AG04449 (cell line): ENCODE measurements around the gene RASL12.
A peak's percentile ranks its signal among the peaks of the same experiment; 100 is the strongest.

Source experiments
- CTCF ChIA-PET: fragments of 350-600 bp; formaldehyde crosslinking; extraction: SDS; loops from one replicate; lab custom pipeline; 2021; ENCODE audit warnings: antibody characterized with exemption; lab: Yijun Ruan, JAX
- POLR2A ChIA-PET: fragments of 400-600, 350-600 bp; formaldehyde crosslinking; extraction: SDS; loops from one replicate; lab custom pipeline; 2020; ENCODE audit warnings: antibody characterized with exemption, inconsistent platforms; lab: Yijun Ruan, JAX
- DNase-seq: peaks from one replicate; pipeline ENCODE4 v3.0.0-alpha.2; 2010; ENCODE audit warnings: low read depth, low spot score
- H3K4me3 ChIP-seq: 2 replicates; pipeline ENCODE4 v1.5.1; 2011; ENCODE audit warnings: low read depth, mild to moderate bottlenecking, control low read depth, low read length
- CTCF ChIP-seq: IDR thresholded peaks from one replicate; pipeline ENCODE4 v1.5.1; 2011; ENCODE audit warnings: mild to moderate bottlenecking, moderate library complexity, low read length, control low read depth, inconsistent platforms; ENCODE audit not compliant: insufficient read depth; ENCODE audit errors: missing control alignments

The RASL12 gene

GRCh38 chr15:65056868-65057548 is 10.8 kb downstream of the RASL12 start:
- CTCF ChIA-PET, result interaction anchor here (0.9 to 8.0 kb wide), 7 partner anchors 10 to 94 kb away, joined by 3 to 338 read pairs (median 29); partner anchors contain the start of genes KBTBD13 and RASL12

GRCh38 chr15:65056106-65056505 is 11.7 kb downstream of the RASL12 start:
- TF ChIP-seq CTCF, result no peak
- CTCF ChIA-PET, result interaction anchor here (0.9 to 8.0 kb wide), 13 partner anchors 10 to 328 kb away, joined by 3 to 338 read pairs (median 23); partner anchors contain the start of genes KBTBD13, RASL12 and SLC51B
- no peak overlapping the region for H3K4me3 ChIP-seq
- POLR2A ChIA-PET, result interaction anchor here (1.0 kb wide), 1 partner anchor 249 kb away, joined by 3 read pairs; the partner anchor contains the start of gene RNU5B-1
- DNase-seq, result no peak

More at GRCh38 chr15:65056868-65057548, 10.8 kb downstream of the RASL12 start:
- POLR2A ChIA-PET, result no interaction called here
- no peak for TF ChIP-seq CTCF
- no peak for DNase-seq
- H3K4me3 ChIP-seq, result no peak overlapping the region

- DNase-seq, result no peak
- TF ChIP-seq CTCF, result no peak
- H3K4me3 ChIP-seq, result no peak overlapping the region
- POLR2A ChIA-PET, result interaction anchor here (1.0 kb wide), 1 partner anchor 249 kb away, joined by 3 read pairs; the partner anchor contains the start of gene RNU5B-1
- CTCF ChIA-PET, result interaction anchor here (0.7 to 8.0 kb wide), 18 partner anchors 11 to 327 kb away, joined by 3 to 338 read pairs (median 16); partner anchors contain the start of genes KBTBD13, RASL12, SLC51B and UBAP1L
These were observed 12.5 kb downstream of the RASL12 start for GRCh38 chr15:65055201-65055870.

GRCh38 chr15:65054333-65055200 is 13.2 kb downstream of the RASL12 start:
- peak; percentile 97 for TF ChIP-seq CTCF
- DNase-seq, result no peak
- ChIA-PET CTCF (interaction anchor here (0.9 to 8.0 kb wide), 21 partner anchors 11 to 243 kb away, joined by 3 to 338 read pairs (median 14); partner anchors contain the start of genes KBTBD13, RASL12, SLC51B and UBAP1L), POLR2A (interaction anchor here (1.0 kb wide), 1 partner anchor 250 kb away, joined by 3 read pairs; the partner anchor contains the start of gene RNU5B-1)
- no peak overlapping the region for H3K4me3 ChIP-seq

GRCh38 chr15:65052956-65053355 is 14.8 kb downstream of the RASL12 start:
- TF ChIP-seq CTCF, result no peak
- no peak for DNase-seq
- ChIA-PET POLR2A (no interaction called here), CTCF (interaction anchor here (0.8 to 8.0 kb wide), 16 partner anchors 9 to 218 kb away, joined by 3 to 338 read pairs (median 14); partner anchors contain the start of genes KBTBD13, RASL12, SLC51B and UBAP1L)
- no peak overlapping the region for H3K4me3 ChIP-seq
